ENCODE data around the gene ADK.
"Not testable (repeated sequence)": the region's sequence is repeated elsewhere in the genome, so short reads cannot be mapped to it uniquely, and the experiment has no call there.

ADK gene

DNA sequence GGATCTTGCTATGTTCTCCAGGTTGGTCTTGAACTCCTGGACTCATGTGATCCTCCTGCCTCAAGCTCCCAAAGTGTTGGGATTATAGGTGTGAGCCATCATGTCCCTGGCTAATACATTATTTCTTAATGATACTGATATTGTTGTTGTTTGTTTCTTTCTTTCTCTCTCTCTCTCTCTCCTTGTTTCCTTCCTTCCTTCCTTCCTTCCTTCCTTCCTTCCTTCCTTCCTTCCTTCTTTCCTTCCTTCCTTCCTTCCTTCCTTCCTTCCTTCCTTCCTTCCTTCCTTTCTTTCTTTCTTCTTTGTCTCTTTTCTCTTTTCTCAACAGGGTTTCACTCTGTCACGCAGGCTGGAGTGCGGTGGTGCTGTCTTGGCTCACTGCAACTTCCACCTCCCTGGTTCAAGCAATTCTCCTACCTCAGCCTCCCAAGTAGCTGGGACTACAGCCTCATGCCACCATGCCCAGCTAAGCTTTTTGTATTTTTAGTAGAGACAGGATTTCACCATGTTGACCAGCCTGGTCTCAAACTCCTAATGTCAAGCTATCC lies 149.1 kb downstream of the ADK start:
- DNase-seq (ENCODE audit: low read depth in 2 of 2), result not testable (repeated sequence)

DNA sequence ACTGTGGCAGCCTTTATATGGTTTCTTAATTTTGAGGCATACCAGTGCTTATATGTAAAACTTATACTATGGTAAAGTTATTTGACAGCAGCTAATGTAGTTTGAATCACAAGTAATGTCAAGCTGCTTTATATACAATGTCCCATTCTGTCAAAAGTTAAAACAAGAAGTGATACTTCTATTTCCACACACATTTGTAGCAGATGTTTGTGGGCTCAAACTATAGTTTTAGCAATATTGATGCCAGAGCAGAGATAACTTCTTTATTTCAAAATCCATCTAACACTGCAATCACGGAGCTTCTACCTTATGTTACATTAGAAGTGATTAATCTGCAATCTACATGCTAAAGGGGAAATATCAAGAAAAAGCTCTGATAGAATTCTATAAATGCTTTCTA lies 149.6 kb downstream of the ADK start:
- no peak for DNase-seq (ENCODE audit: low read depth in 2 of 2)

GRCh38 chr10:74305730-74306129 lies 154.7 kb downstream of the ADK start:
- DNase-seq (ENCODE audit: low read depth in 2 of 2), result no peak

GRCh38 chr10:74306227-74306982 lies 155.4 kb downstream of the ADK start:
- no peak for DNase-seq (ENCODE audit: low read depth in 2 of 2)

DNA sequence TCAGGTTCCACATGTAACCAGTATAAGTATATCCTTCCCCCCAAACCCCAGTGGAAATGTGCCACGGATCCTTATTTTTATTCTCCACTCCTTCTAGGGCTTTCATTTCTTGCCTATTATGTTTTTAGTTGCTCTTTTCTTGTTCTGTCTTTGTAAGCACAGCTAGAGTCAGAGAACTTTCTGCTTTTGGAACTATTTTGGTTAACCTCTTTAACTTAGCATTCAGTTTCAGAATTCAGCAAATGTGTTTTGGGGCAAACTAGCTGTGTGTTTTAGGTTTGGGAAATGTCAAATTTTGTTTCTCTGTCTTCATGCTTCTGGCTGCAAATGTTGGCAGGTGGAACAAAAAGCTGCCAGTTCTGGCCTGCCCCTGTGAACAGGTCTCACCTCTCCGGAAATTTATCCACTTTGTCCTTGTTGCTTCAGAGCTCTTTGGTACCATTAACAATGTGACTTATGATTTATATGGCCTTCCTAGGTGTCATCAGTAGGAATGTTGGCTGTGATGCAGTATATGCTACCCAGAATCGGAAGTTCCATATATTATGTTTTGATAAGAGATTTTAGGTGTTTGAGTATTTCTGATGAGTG lies 156.1 kb downstream of the ADK start:
- DNase-seq (ENCODE audit: low read depth in 2 of 2), result no peak

GRCh38 chr10:74310652-74311257 lies 159.7 kb downstream of the ADK start:
- no peak for DNase-seq (ENCODE audit: low read depth in 2 of 2)

DNA sequence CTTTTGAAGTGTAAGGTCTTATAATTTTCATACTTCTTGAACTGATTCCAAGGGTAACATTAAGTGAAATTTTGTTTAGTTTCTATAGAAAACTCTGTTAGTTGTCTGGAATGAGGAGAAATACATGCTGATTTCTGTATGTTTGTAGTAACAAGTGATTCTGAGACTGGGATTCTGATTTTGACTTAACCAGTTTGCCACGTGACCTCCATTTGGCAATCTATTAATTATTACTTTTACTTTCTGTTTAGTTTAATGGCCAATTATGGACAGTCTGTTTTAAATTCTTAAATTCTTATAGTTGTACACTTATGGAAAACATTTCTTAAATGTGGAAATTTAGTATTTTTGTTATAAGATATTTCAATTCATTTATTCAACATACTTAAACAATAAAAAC lies 163.1 kb downstream of the ADK start:
- DNase-seq (ENCODE audit: low read depth in 2 of 2), result no peak

GRCh38 chr10:74320026-74320425 lies 169.0 kb downstream of the ADK start:
- DNase-seq (ENCODE audit: low read depth in 2 of 2), result no peak

- no peak for DNase-seq (ENCODE audit: low read depth in 2 of 2)
Measured at GRCh38 chr10:74320717-74321116, 169.7 kb downstream of the ADK start.

- no peak for DNase-seq (ENCODE audit: low read depth in 2 of 2)
Measured at GRCh38 chr10:74322141-74322540, 171.1 kb downstream of the ADK start.

DNA sequence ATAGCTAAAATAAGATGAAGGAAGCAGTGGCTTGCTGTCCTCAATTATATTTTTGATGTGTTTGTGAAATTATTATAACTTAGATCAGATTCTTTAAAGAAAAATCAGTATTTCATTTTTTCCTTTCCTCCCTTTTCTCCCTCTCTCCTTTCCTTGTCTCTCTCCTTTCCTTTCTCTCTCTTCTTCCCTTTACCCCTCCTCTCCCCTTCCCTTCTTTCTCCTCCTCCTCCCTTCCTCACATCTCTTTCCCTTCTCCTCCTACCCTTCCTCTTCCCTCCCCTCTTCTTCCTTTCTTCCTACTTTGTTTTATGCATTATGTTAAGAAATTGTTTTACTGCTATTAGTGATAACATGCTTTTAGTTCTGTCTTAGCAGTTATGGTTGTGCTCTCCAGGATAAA lies 171.5 kb downstream of the ADK start:
- no peak for DNase-seq (ENCODE audit: low read depth in 2 of 2)

- DNase-seq (ENCODE audit: low read depth in 2 of 2), result no peak
Measured at GRCh38 chr10:74328388-74328787, 177.4 kb downstream of the ADK start.

DNA sequence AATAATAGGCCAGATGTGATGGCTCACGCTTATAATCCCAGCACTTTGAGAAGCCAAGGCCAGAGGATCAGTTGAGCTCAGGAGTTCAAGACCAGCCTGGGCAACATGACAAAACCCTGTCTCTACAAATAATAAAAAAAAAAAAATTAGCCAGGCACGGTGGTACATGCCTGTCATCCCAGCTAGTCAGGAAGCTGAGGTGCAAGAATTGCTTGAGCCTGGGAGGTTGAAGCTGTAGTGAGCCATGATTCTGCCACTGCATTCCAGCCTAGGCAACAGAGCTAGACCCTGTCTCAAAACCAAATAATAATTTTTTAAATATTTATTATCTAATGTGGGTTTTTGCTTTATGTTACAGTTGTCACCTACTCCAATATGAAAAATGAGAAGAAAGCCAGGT lies 178.9 kb downstream of the ADK start:
- no peak for DNase-seq (ENCODE audit: low read depth in 2 of 2)

GRCh38 chr10:74330646-74331045 lies 179.6 kb downstream of the ADK start:
- DNase-seq (ENCODE audit: low read depth in 2 of 2), result no peak

DNA sequence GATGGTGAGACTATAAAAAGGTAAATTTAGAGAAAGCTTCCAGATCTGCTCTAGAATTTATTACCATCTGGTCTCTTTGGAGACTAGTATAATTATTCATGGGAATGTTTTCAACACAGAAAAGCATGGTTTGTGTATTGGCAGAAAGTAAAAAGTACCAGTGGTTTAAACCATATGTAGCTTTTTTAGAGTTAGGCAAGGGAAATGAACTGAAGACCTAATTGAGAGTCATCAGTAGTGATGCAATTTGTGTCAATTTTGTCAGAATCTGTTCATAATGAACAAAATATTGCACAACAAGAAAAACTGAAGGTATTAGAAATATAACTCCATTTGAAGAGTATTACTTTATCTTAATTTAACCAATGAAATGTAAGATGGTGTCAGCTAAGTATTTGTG lies 181.4 kb downstream of the ADK start:
- DNase-seq (ENCODE audit: low read depth in 2 of 2), result no peak

DNA sequence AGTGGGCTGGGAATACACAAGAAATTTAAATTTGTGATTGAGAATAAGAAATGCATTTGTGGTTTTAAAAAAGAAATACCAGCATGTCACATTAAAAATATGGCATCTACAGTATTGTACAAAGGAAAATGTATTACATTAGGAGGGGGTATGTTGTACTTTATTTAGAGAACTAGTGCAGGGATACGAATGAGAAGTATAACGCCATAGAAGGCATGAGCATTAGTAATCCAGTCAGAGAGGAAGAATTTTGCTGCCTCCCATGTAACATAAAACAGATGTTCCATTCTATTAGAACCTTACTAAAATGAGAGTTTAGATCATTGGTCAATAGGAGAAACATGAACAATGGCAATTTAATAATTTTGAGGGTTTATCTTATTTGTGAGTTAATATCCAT lies 182.2 kb downstream of the ADK start:
- DNase-seq (ENCODE audit: low read depth in 2 of 2), result no peak

GRCh38 chr10:74334221-74334620 lies 183.2 kb downstream of the ADK start:
- DNase-seq (ENCODE audit: low read depth in 2 of 2), result no peak

DNA sequence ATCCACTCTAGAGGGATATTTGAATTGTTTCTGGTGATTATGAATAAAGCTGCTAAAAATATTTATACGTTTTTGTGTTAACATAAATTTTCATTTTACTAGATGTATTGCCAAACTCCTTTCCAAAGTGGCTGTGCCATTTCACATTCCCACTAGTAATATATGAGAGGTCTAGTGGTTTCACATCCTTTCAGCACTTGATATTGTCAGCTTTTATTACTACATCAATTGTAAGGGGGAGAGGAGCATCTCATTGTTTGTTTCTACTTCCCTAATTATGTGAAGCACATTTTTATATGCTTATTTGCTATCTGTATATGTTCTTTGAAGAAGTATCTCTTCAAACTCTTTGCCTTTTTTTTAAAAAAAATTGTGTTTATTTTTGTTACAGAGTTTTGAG lies 184.5 kb downstream of the ADK start:
- no peak for DNase-seq (ENCODE audit: low read depth in 2 of 2)

DNA sequence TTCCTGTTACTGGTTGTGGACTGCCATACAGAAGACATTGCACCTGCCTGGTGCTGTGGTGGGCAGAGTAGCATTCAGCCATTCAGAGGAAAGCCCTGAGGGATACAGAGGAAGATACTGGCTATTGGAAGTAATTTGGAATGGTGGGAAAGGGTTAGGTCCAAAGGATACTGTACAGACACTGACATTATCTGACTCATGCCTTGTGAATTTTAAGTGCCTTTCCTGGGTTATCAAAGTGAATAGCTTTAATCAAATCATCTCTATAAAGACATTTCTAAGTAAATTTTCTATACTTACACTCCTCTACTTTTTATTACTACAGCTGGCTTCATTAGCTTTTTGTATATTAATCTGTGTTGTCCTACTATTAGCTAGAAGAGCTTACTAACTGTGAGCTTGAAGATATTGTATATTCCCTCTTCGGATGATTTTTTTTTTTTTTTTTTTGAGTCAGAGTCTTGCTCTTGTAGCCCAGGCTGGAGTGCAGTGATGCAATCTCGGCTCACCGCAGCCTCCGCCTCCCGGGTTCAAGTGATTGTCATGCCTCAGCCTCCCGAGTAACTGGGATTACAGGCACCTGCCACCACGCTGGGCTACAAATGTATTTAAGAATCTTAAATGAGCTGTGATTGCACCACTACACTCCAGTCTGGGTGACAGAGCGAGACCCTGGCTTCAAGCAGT lies 186.5 kb downstream of the ADK start:
- DNase-seq (ENCODE audit: low read depth in 2 of 2), result no peak

- no peak for DNase-seq (ENCODE audit: low read depth in 2 of 2)
Measured at GRCh38 chr10:74342991-74343390, 192.0 kb downstream of the ADK start.

DNA sequence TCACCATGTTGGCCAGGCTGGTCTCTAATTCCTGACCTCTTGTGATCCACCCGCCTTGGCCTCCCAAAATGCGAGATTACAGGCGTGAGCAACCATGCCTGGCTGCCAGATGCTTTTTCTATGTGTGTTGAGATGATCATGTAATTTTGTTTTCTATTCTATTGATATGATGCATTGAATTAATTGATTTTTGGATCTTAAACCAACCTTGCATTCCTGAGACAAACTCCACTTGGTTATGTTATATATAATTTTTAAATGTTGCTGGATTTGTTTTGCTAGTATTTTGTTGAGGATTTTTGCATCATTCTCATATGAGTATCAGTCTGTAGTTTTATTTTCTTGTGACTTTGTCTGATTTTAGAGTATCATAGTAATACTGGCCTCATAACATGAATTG lies 192.8 kb downstream of the ADK start:
- no peak for DNase-seq (ENCODE audit: low read depth in 2 of 2)

- DNase-seq (ENCODE audit: low read depth in 2 of 2), result no peak
Measured at GRCh38 chr10:74344306-74344705, 193.3 kb downstream of the ADK start.

DNA sequence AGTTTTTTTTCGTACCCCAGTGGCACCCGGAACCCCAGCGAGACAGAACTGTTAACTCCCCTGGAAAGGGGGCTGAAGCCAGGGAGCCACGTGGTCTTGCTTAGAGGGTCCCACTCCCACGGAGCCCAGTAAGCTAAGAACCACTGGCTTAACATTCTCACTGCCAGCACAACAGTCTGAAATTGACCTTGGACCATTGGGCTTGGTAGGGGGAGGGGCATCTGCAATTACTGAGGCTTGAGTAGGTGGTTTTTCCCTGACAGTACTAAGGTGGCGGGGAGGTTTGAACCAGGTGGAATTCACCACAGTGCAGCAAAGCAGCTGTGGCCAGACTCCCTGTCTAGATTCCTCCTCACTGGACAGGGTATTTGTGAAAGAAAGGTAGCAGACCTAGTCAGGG lies 196.5 kb downstream of the ADK start:
- no peak for DNase-seq (ENCODE audit: low read depth in 2 of 2)

All from stimulated activated CD4-positive, alpha-beta T cell treated with anti-CD3 and anti-CD28 coated beads, Interleukin-1b, Interleukin-23, amount 100 ng/mL, for 1 hour (primary cell).